Testis (tissue), 3 donors: ENCODE results near the gene TSPAN13. TPM values are rescaled to one million over a fixed set of nuclear protein-coding genes. Genes with fewer than 3 reads are reported as not detected.

ENCODE experiments used
- DNase-seq: peaks from one replicate; pipeline ENCODE4 v3.0.0-alpha.2; 2019
- H3K27ac ChIP-seq, 2 donors: fragments of 200-600 bp; sonication (generic); one replicate each; pipeline ENCODE4 v1.5.1; 2019
- H3K27me3 ChIP-seq: fragments of 200-600 bp; sonication (generic); one replicate; pipeline ENCODE4 v1.5.1; 2019
- H3K36me3 ChIP-seq: fragments of 200-600 bp; sonication (generic); one replicate; pipeline ENCODE4 v1.5.1; 2017; ENCODE audit warnings: low read depth; ENCODE audit errors: missing control alignments
- H3K4me1 ChIP-seq: fragments of 200-600 bp; sonication (generic); one replicate; pipeline ENCODE4 v1.5.1; 2019
- H3K4me3 ChIP-seq, 2 donors: fragments of 200-600 bp; sonication (generic); one replicate each; pipeline ENCODE4 v1.5.1; 2017 to 2019
- H3K9me3 ChIP-seq: fragments of 200-600 bp; sonication (generic); one replicate; pipeline ENCODE4 v1.5.1; 2017
- POLR2A ChIP-seq: fragments of 450-650 bp; IDR thresholded peaks from one replicate; pipeline ENCODE4 v1.6.1; 2017; ENCODE audit warnings: antibody characterized with exemption, mild to moderate bottlenecking, moderate library complexity
- WGBS, 2 donors: methylation state at CpG; one replicate each; pipeline ENCODE4 v1.1.5; 2018; 5-methylcytosine and 5-hydroxymethylcytosine counted together
- intact Hi-C: fragments of 100-400 bp; cut with DNase I; formaldehyde crosslinking; loops from one replicate; pipeline ENCODE4 v1.15.1; 2023; ENCODE audit warnings: low total_unique reads
- polyA plus RNA-seq: library from polyadenylated mRNA; stranded (reverse); fragments of 350-450 nt; fragmentation: Illumina TruSeq; extraction: RNeasy Lipid Tissue Mini Kit (QIAGEN cat#74804); gene quantifications from one replicate; pipeline ENCODE4 v1.2.3, GENCODE V29; 2014; ENCODE audit warnings: low read depth, low replicate concordance; ENCODE audit not compliant: insufficient read depth
- total RNA-seq, 2 donors: library from RNA; depleted of rRNA; stranded (reverse); fragments of >200 nt; gene quantifications; one replicate each; pipeline ENCODE4 v1.2.3, GENCODE V29; 2016
- TF ChIP-seq, protein P1 (sequence below), 3 experiments: fragments of 450-650 bp in 2 of 3; fragments of 200-600 bp in 1 of 3; sonication (generic) in 1 of 3; IDR thresholded peaks; one replicate each; pipeline ENCODE4 v1.5.1; 2016 to 2019; ENCODE audit warnings: antibody characterized with exemption in 3 of 3, mild to moderate bottlenecking in 2 of 3, moderate library complexity in 1 of 3

Gene TSPAN13
- total and polyA plus RNA-seq, 3 donors from 2014 or later = 10.0 to 13.0 (median 10.6) TPM

DNA sequence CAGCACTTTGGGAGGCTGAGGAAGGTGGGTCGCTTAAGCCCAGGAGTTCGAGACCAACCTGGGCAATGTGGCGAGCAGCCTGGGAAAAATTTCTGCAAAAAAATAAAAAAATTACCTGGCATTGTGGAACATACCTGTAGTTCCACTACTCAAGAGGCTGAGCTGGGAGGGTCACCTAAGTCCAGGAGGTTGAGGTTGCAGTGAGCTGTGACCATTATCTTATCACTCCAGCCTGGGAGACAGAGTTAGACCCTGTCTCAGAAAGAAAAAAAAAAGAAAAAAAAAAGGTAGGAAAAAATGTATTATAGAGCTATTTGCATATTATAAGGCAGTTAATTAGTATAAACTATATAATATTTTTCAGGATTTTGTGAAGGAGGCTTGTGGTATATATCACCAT, 11.0 kb upstream of the TSPAN13 start:
- WGBS, 2 donors = 97 to 100% methylated on average over 3 of the region's 3 CpGs
- peaks cover 12% of the 10 kb centered on the region for H3K4me1 ChIP-seq
- H3K27me3 ChIP-seq = no peaks in the 10 kb centered on the region
- H3K27ac ChIP-seq = no peak overlapping the region
- no peak for DNase-seq
- intact Hi-C loops = no loop called here
- no peaks in the 10 kb centered on the region for H3K9me3 ChIP-seq
- no peaks in the 10 kb centered on the region for H3K36me3 ChIP-seq
- no peak for TF ChIP-seq POLR2A
- TF ChIP-seq, protein P1, sequence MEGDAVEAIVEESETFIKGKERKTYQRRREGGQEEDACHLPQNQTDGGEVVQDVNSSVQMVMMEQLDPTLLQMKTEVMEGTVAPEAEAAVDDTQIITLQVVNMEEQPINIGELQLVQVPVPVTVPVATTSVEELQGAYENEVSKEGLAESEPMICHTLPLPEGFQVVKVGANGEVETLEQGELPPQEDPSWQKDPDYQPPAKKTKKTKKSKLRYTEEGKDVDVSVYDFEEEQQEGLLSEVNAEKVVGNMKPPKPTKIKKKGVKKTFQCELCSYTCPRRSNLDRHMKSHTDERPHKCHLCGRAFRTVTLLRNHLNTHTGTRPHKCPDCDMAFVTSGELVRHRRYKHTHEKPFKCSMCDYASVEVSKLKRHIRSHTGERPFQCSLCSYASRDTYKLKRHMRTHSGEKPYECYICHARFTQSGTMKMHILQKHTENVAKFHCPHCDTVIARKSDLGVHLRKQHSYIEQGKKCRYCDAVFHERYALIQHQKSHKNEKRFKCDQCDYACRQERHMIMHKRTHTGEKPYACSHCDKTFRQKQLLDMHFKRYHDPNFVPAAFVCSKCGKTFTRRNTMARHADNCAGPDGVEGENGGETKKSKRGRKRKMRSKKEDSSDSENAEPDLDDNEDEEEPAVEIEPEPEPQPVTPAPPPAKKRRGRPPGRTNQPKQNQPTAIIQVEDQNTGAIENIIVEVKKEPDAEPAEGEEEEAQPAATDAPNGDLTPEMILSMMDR (IDR thresholded peaks at IDR 0.05) = no peak
- no peak overlapping the region for H3K4me3 ChIP-seq

DNA sequence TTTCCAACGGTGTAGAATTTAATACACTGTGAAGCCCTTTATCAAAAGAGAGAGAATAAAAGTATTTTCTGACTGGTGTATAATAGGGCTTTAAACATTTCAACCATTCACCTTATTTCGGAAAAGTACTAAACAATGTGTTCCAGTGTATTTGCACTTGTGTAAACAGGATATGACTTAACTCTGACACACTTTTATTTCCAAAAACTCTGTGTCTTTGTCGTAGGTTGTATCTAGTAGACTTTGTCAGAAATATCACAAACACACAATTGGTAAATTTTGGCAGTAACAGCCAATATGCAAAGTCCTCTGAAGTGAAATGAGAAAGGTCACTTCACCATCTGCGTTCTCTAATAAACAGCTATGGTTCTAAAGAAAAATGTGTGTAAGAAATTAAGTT, 10.3 kb upstream of the TSPAN13 start:
- no peaks in the 10 kb centered on the region for H3K9me3 ChIP-seq
- no peak for DNase-seq
- peaks cover 12% of the 10 kb centered on the region for H3K4me1 ChIP-seq
- TF ChIP-seq POLR2A = no peak
- TF ChIP-seq, protein P1 (IDR thresholded peaks at IDR 0.05) = no peak
- no peaks in the 10 kb centered on the region for H3K36me3 ChIP-seq
- no peak overlapping the region for H3K4me3 ChIP-seq
- intact Hi-C loops = no loop called here
- no peaks in the 10 kb centered on the region for H3K27me3 ChIP-seq
- WGBS, 2 donors = 44 to 45% methylated on average over 4 of the region's 4 CpGs
- H3K27ac ChIP-seq = peak overlapping the region; percentile 18

GRCh38 chr7:16744518-16745250, 8.9 kb upstream of the TSPAN13 start:
- Histone ChIP-seq H3K9me3 (no peaks in the 10 kb centered on the region), H3K4me1 (peaks cover 12% of the 10 kb centered on the region), H3K27ac (no peak overlapping the region), H3K4me3 (no peak overlapping the region), H3K27me3 (no peaks in the 10 kb centered on the region), H3K36me3 (no peaks in the 10 kb centered on the region)
- intact Hi-C loops = no loop called here
- 83 to 92% methylated on average over 6 of the region's 6 CpGs for WGBS, 2 donors
- TF ChIP-seq, protein P1 (IDR thresholded peaks at IDR 0.05) = no peak
- TF ChIP-seq POLR2A = no peak
- DNase-seq = no peak

GRCh38 chr7:16745645-16746044, 7.9 kb upstream of the TSPAN13 start:
- TF ChIP-seq POLR2A = no peak
- TF ChIP-seq, protein P1 (IDR thresholded peaks at IDR 0.05) = no peak
- H3K4me1 ChIP-seq = peaks cover 6% of the 10 kb centered on the region
- no peak overlapping the region for H3K27ac ChIP-seq
- 74 to 77% methylated on average over 2 of the region's 2 CpGs for WGBS, 2 donors
- intact Hi-C loops = no loop called here
- H3K36me3 ChIP-seq = no peaks in the 10 kb centered on the region
- H3K9me3 ChIP-seq = no peaks in the 10 kb centered on the region
- H3K4me3 ChIP-seq = no peak overlapping the region
- no peaks in the 10 kb centered on the region for H3K27me3 ChIP-seq
- no peak for DNase-seq

DNA sequence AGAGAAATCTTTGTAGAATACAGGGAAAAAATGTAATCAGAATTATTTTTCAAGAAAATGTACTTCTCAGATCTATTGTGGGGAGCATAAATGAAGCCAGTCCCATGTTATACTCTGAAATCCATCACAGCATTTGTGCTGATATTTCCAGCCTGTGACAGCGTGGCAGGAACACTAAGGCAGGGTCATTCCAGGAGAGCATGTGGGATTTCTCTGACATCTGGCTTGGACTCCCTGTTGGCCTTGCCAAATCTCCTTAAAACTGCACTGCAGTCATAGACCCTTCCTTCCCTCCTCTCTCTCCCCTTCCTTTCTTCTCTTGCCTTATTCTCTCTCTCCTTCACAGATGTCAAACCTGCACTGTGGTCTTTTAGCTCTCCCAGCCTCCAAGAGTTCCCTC, 6.5 kb upstream of the TSPAN13 start:
- Histone ChIP-seq H3K4me3 (no peak overlapping the region), H3K4me1 (peaks cover 3% of the 10 kb centered on the region), H3K27ac (no peak overlapping the region), H3K27me3 (no peaks in the 10 kb centered on the region), H3K9me3 (no peaks in the 10 kb centered on the region), H3K36me3 (no peaks in the 10 kb centered on the region)
- 16 to 50% methylated on average over 1 of the region's 1 CpG for WGBS, 2 donors
- DNase-seq = peak; percentile 29
- TF ChIP-seq, protein P1 (IDR thresholded peaks at IDR 0.05) = no peak
- no peak for TF ChIP-seq POLR2A
- intact Hi-C loops = no loop called here
